Measurements from ENCODE around the gene IPMK. TPM values are rescaled to one million over a fixed set of nuclear protein-coding genes. Genes with fewer than 3 reads are reported as not detected.

The IPMK gene
- total and polyA plus RNA-seq, 4 donors, result 2.6 to 16.7 (median 5.0) TPM

DNA sequence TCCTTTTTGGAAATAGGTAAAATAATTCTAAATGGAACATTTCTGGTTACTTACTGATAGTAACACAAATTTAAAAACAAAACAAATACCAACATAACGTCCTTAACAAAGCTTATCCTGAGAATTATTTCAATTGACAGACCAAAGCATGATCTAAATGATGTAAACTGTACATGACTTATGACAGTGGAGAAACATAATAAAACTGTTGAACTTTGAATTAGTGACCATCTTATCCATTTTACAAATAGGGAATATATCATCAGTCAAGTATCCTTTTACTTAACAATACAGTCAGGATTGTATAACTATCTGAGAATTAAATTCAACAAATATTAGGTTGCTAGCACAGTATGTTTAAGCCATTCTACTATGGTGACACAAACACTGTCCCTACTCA, 2.4 kb downstream of the IPMK start:
- Histone ChIP-seq H3K27ac (ENCODE audit: low read depth in 1 of 2, low read length in 1 of 2) (no peak overlapping the region), H3K4me3 (no peak overlapping the region), H3K27me3 (ENCODE audit: control insufficient read depth in 3 of 3, insufficient read depth in 3 of 3, low read length in 2 of 3) (no peaks in the 10 kb centered on the region), H3K36me3 (ENCODE audit: control insufficient read depth in 4 of 4, insufficient read depth in 4 of 4, low read length in 4 of 4) (no peaks in the 10 kb centered on the region), H3K9ac (ENCODE audit: insufficient read depth in 1 of 2, low read length in 2 of 2) (peak overlapping the region in 1 of 2 donors; percentile 34), H3K9me3 (ENCODE audit: control insufficient read depth in 4 of 4, insufficient read depth in 3 of 4, low read length in 3 of 4) (peaks cover 0 to 2% (median 0%) of the 10 kb centered on the region in 4 donors), H3K4me1 (ENCODE audit: control insufficient read depth in 5 of 5, insufficient read depth in 5 of 5, low read length in 5 of 5) (peaks cover 0 to 35% (median 0%) of the 10 kb centered on the region in 5 donors)
- TF ChIP-seq, protein P1, sequence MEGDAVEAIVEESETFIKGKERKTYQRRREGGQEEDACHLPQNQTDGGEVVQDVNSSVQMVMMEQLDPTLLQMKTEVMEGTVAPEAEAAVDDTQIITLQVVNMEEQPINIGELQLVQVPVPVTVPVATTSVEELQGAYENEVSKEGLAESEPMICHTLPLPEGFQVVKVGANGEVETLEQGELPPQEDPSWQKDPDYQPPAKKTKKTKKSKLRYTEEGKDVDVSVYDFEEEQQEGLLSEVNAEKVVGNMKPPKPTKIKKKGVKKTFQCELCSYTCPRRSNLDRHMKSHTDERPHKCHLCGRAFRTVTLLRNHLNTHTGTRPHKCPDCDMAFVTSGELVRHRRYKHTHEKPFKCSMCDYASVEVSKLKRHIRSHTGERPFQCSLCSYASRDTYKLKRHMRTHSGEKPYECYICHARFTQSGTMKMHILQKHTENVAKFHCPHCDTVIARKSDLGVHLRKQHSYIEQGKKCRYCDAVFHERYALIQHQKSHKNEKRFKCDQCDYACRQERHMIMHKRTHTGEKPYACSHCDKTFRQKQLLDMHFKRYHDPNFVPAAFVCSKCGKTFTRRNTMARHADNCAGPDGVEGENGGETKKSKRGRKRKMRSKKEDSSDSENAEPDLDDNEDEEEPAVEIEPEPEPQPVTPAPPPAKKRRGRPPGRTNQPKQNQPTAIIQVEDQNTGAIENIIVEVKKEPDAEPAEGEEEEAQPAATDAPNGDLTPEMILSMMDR (IDR thresholded peaks at IDR 0.05; ENCODE audit: control extremely low read depth, extremely low read depth), result no peak
- no peak for ATAC-seq (ENCODE audit: insufficient read depth, low FRiP score)
- peak in 1 of 3 donors; percentile 10 for DNase-seq
- 26 to 42% methylated on average over 1 of the region's 1 CpG for WGBS, 2 donors

DNA sequence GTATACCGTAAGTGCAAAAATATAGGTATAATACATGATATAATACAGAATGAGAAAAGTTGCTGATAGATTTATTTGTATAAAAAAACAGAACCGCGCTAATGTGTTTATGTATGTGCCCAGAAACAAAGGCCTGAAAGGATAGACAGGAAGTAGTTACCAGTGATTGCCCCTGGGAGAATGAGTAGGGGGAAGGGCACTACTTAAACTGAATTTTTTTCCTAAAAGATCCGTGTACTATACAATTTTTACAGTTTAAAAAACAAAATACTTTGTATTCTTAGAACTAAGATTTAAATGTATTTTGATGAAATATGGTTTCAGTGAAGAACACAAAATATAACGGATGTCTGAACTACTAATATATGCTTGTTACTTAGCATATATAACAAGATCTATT, 2.9 kb downstream of the IPMK start:
- H3K4me3 ChIP-seq, result no peak overlapping the region
- ATAC-seq (ENCODE audit: insufficient read depth, low FRiP score) (no peak), DNase-seq (peak in 1 of 3 donors; percentile 70)
- peaks cover 0 to 31% (median 0%) of the 10 kb centered on the region in 5 donors for H3K4me1 ChIP-seq (ENCODE audit: control insufficient read depth in 5 of 5, insufficient read depth in 5 of 5, low read length in 5 of 5)
- TF ChIP-seq, protein P1 (IDR thresholded peaks at IDR 0.05; ENCODE audit: control extremely low read depth, extremely low read depth), result no peak
- H3K9me3 ChIP-seq (ENCODE audit: control insufficient read depth in 4 of 4, insufficient read depth in 3 of 4, low read length in 3 of 4), result peaks cover 0 to 2% (median 0%) of the 10 kb centered on the region in 4 donors
- H3K27me3 ChIP-seq (ENCODE audit: control insufficient read depth in 3 of 3, insufficient read depth in 3 of 3, low read length in 2 of 3), result no peaks in the 10 kb centered on the region
- no peak overlapping the region for H3K27ac ChIP-seq (ENCODE audit: low read depth in 1 of 2, low read length in 1 of 2)
- H3K36me3 ChIP-seq (ENCODE audit: control insufficient read depth in 4 of 4, insufficient read depth in 4 of 4, low read length in 4 of 4), result no peaks in the 10 kb centered on the region
- H3K9ac ChIP-seq (ENCODE audit: insufficient read depth in 1 of 2, low read length in 2 of 2), result no peak overlapping the region
- WGBS, 2 donors, result 40 to 53% methylated on average over 5 of the region's 5 CpGs

DNA sequence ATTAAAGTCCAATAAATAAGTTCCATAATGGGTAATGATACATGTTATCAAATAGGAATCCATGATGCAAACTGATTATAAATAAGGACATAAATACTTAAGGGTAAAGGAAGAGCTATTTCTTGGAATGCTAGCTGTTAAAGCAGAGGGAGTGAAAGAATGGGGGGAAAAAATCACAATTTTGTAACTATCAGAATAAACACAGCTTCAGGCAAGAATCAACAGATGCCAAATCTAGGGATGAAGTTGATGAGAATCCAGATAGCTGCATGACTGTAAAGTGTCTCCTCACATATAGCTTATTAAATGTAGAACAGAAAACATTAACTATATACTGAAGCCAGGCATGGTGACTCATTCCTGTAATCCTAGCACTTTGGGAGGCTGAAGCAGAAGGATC, 4.9 kb downstream of the IPMK start:
- Histone ChIP-seq H3K36me3 (ENCODE audit: control insufficient read depth in 4 of 4, insufficient read depth in 4 of 4, low read length in 4 of 4) (peaks cover 0 to 3% (median 0%) of the 10 kb centered on the region in 4 donors), H3K27ac (ENCODE audit: low read depth in 1 of 2, low read length in 1 of 2) (no peak overlapping the region), H3K9ac (ENCODE audit: insufficient read depth in 1 of 2, low read length in 2 of 2) (no peak overlapping the region), H3K4me3 (no peak overlapping the region), H3K4me1 (ENCODE audit: control insufficient read depth in 5 of 5, insufficient read depth in 5 of 5, low read length in 5 of 5) (peaks cover 0 to 22% (median 0%) of the 10 kb centered on the region in 5 donors), H3K27me3 (ENCODE audit: control insufficient read depth in 3 of 3, insufficient read depth in 3 of 3, low read length in 2 of 3) (no peaks in the 10 kb centered on the region), H3K9me3 (ENCODE audit: control insufficient read depth in 4 of 4, insufficient read depth in 3 of 4, low read length in 3 of 4) (no peaks in the 10 kb centered on the region)
- ATAC-seq (ENCODE audit: insufficient read depth, low FRiP score) (no peak), DNase-seq (no peak)
- TF ChIP-seq, protein P1 (IDR thresholded peaks at IDR 0.05; ENCODE audit: control extremely low read depth, extremely low read depth), result no peak

DNA sequence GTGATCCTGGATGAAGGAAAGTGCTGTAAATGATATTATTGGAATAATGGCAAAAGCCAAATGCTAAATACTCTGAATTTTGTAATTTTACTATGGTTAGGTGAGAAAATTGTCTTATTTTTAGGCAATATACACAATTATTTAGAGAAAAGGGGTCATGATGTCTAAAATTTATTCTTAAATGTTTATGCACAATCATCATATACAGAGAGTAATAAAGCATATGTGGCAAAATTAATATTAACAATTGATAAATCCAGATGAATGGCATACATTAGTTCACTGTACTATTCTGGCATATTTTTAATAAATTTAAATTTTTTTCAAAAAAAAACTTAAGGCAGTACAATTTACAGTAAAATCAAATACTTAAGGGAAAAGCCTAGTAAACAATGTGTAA, 7.4 kb downstream of the IPMK start:
- no peaks in the 10 kb centered on the region for H3K9me3 ChIP-seq (ENCODE audit: control insufficient read depth in 4 of 4, insufficient read depth in 3 of 4, low read length in 3 of 4)
- H3K9ac ChIP-seq (ENCODE audit: insufficient read depth in 1 of 2, low read length in 2 of 2), result no peak overlapping the region
- no peaks in the 10 kb centered on the region for H3K27me3 ChIP-seq (ENCODE audit: control insufficient read depth in 3 of 3, insufficient read depth in 3 of 3, low read length in 2 of 3)
- H3K4me1 ChIP-seq (ENCODE audit: control insufficient read depth in 5 of 5, insufficient read depth in 5 of 5, low read length in 5 of 5), result peaks cover 0 to 7% (median 0%) of the 10 kb centered on the region in 5 donors
- TF ChIP-seq, protein P1 (IDR thresholded peaks at IDR 0.05; ENCODE audit: control extremely low read depth, extremely low read depth), result no peak
- DNase-seq (no peak), ATAC-seq (ENCODE audit: insufficient read depth, low FRiP score) (no peak)
- H3K36me3 ChIP-seq (ENCODE audit: control insufficient read depth in 4 of 4, insufficient read depth in 4 of 4, low read length in 4 of 4), result peaks cover 0 to 3% (median 1%) of the 10 kb centered on the region in 4 donors
- H3K27ac ChIP-seq (ENCODE audit: low read depth in 1 of 2, low read length in 1 of 2), result no peak overlapping the region
- no peak overlapping the region for H3K4me3 ChIP-seq
